HG03039 (cell line): ENCODE results near the gene LONRF2.

Experiments used
- ATAC-seq: cut with Tn5 transposase; IDR thresholded peaks from one replicate; pipeline ENCODE4 v1.9.1; 2021; ENCODE audit warnings: mild to moderate bottlenecking, moderate library complexity; ENCODE audit not compliant: unreplicated experiment

LONRF2 gene

GRCh38 chr2:100237770-100238169 lies 84.5 kb downstream of the LONRF2 start:
- ATAC-seq, result no peak

GRCh38 chr2:100237163-100237562 lies 85.1 kb downstream of the LONRF2 start:
- no peak for ATAC-seq

- ATAC-seq, result no peak
These were observed 86.1 kb downstream of the LONRF2 start for GRCh38 chr2:100236166-100236565.

- ATAC-seq, result no peak
These were observed 86.7 kb downstream of the LONRF2 start for GRCh38 chr2:100235581-100235980.

- ATAC-seq, result peak; percentile 85
These were observed 87.2 kb downstream of the LONRF2 start for GRCh38 chr2:100235098-100235497.

GRCh38 chr2:100234141-100234540 lies 88.2 kb downstream of the LONRF2 start:
- no peak for ATAC-seq

GRCh38 chr2:100233061-100233460 lies 89.2 kb downstream of the LONRF2 start:
- no peak for ATAC-seq

GRCh38 chr2:100230754-100231153 lies 91.5 kb downstream of the LONRF2 start:
- ATAC-seq, result no peak

- no peak for ATAC-seq
These were observed 93.3 kb downstream of the LONRF2 start for GRCh38 chr2:100228967-100229366.

- no peak for ATAC-seq
These were observed 93.9 kb downstream of the LONRF2 start for GRCh38 chr2:100228415-100228814.

GRCh38 chr2:100224988-100225710 lies 97.2 kb downstream of the LONRF2 start:
- no peak for ATAC-seq

GRCh38 chr2:100223502-100223901 lies 98.8 kb downstream of the LONRF2 start:
- no peak for ATAC-seq
